IPS-18a (cell line): Measurements from ENCODE around the gene PDRG1.

Source experiments
- H3K27ac ChIP-seq: one replicate; pipeline ENCODE4 v1.5.1; 2013; ENCODE audit warnings: low read length
- H3K27me3 ChIP-seq: one replicate; pipeline ENCODE4 v1.6.1; 2013; ENCODE audit warnings: mild to moderate bottlenecking, low read length; ENCODE audit not compliant: control insufficient read depth, insufficient read depth
- H3K36me3 ChIP-seq: one replicate; pipeline ENCODE4 v1.6.1; 2013; ENCODE audit warnings: low read depth, low read length; ENCODE audit not compliant: control insufficient read depth
- H3K4me1 ChIP-seq: one replicate; pipeline ENCODE4 v1.6.1; 2013; ENCODE audit warnings: low read depth, low read length; ENCODE audit not compliant: control insufficient read depth
- H3K4me3 ChIP-seq: one replicate; pipeline ENCODE4 v1.5.1; 2013; ENCODE audit warnings: low read length
- H3K9ac ChIP-seq: one replicate; pipeline ENCODE4 v1.6.1; 2013; ENCODE audit warnings: mild to moderate bottlenecking, low read length, moderate library complexity
- H3K9me3 ChIP-seq: one replicate; pipeline ENCODE4 v1.6.1; 2013; ENCODE audit warnings: low read depth, low read length; ENCODE audit not compliant: control insufficient read depth

Gene PDRG1

GRCh38 chr20:31914170-31914569 is 37.7 kb downstream of the PDRG1 start:
- H3K4me3 ChIP-seq: no peak overlapping the region
- H3K27ac ChIP-seq: no peak overlapping the region
- H3K9me3 ChIP-seq: no peaks in the 10 kb centered on the region
- H3K9ac ChIP-seq: no peak overlapping the region
- H3K36me3 ChIP-seq: no peaks in the 10 kb centered on the region
- H3K4me1 ChIP-seq: peaks cover 42% of the 10 kb centered on the region
- no peaks in the 10 kb centered on the region for H3K27me3 ChIP-seq

DNA sequence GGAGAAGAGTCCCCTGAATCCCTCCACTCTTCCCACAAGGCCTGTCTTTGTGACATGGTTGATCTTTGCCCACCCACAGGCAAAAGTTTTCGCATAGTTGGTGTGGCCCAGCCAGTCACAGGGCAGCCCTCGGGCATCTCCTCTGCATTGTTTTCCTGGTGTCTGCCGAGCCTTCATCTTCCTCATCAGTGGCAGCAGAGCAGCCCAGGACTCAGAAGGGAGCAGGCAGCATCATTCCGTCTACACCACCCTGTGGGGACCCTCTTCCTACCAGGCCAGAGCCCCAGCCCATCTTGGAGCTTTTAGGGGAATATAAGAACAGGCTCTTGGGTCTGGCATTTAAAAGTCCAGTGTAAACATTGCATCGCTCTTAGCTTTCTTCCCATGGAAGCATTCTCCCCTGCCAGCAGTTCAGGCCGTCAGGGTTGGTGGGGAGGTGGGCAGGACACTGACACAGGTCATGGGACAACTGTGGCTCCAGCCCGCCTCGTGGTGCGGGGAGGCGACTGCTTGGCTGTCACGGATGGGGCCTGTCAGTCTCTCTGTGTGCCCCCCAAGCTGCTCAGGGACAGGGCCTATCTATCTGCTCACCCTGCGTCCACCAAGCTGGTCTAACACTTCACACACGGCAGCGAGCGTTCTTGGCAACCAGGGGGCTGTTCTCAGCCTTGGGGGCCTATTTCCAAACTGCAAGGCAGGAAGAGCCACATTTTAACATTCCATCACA is 38.3 kb downstream of the PDRG1 start:
- peaks cover 42% of the 10 kb centered on the region for H3K4me1 ChIP-seq
- H3K27ac ChIP-seq: no peak overlapping the region
- no peak overlapping the region for H3K9ac ChIP-seq
- no peaks in the 10 kb centered on the region for H3K27me3 ChIP-seq
- H3K4me3 ChIP-seq: no peak overlapping the region
- no peaks in the 10 kb centered on the region for H3K36me3 ChIP-seq
- no peaks in the 10 kb centered on the region for H3K9me3 ChIP-seq

- Histone ChIP-seq H3K9ac (no peak overlapping the region), H3K4me1 (peaks cover 50% of the 10 kb centered on the region), H3K9me3 (no peaks in the 10 kb centered on the region), H3K27me3 (no peaks in the 10 kb centered on the region), H3K4me3 (no peak overlapping the region), H3K27ac (no peak overlapping the region), H3K36me3 (no peaks in the 10 kb centered on the region)
These were observed 41.6 kb downstream of the PDRG1 start for GRCh38 chr20:31910071-31910803.

GRCh38 chr20:31909253-31910070 is 42.4 kb downstream of the PDRG1 start:
- no peak overlapping the region for H3K27ac ChIP-seq
- no peaks in the 10 kb centered on the region for H3K27me3 ChIP-seq
- H3K4me3 ChIP-seq: no peak overlapping the region
- H3K9me3 ChIP-seq: no peaks in the 10 kb centered on the region
- peaks cover 45% of the 10 kb centered on the region for H3K4me1 ChIP-seq
- no peak overlapping the region for H3K9ac ChIP-seq
- no peaks in the 10 kb centered on the region for H3K36me3 ChIP-seq

DNA sequence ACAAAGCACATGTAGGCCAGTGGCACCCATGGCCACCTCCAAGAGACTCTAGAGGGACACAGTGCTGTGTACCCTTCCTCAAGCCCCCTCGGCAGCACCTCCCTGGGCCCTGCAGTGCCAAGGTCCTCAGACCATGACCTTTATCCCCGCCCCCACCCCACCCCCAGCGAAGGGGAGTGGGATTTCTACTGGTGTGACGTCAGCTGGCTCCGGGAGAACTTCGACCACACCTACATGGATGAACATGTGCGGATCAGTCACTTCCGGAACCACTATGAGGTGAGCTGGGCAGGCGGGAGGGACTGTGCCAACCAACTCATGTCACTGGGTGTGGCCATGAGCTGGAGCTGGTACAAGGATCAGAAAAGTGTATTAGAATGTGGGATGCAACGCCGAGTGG is 43.4 kb downstream of the PDRG1 start:
- Histone ChIP-seq H3K9ac (no peak overlapping the region), H3K27me3 (no peaks in the 10 kb centered on the region), H3K9me3 (no peaks in the 10 kb centered on the region), H3K36me3 (no peaks in the 10 kb centered on the region), H3K4me3 (no peak overlapping the region), H3K27ac (no peak overlapping the region), H3K4me1 (peaks cover 35% of the 10 kb centered on the region)

DNA sequence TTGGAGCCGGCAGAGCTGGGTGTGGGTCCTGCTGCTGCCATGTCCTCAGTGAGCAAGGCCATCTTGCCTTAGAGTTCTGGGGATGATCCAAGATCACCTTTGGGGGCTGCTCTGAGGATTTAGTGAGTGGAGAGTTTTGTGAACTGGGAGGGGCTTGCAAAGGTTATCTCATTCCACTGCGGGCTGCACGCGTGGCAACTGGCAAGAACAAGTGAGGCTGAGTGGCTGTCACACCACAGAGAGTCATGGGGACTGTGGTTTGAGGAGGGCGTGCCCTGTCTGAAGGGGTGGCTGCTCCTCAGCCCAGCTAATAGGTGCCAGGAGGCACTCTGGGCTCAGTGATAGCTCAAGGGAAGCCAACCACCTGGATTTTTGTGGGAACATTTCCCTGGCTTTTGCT is 43.8 kb downstream of the PDRG1 start:
- Histone ChIP-seq H3K4me3 (no peak overlapping the region), H3K27me3 (no peaks in the 10 kb centered on the region), H3K9ac (no peak overlapping the region), H3K4me1 (peaks cover 31% of the 10 kb centered on the region), H3K36me3 (no peaks in the 10 kb centered on the region), H3K9me3 (no peaks in the 10 kb centered on the region), H3K27ac (no peak overlapping the region)

GRCh38 chr20:31907046-31907445 is 44.8 kb downstream of the PDRG1 start:
- Histone ChIP-seq H3K9me3 (no peaks in the 10 kb centered on the region), H3K4me3 (no peak overlapping the region), H3K27me3 (no peaks in the 10 kb centered on the region), H3K4me1 (peaks cover 24% of the 10 kb centered on the region), H3K27ac (no peak overlapping the region), H3K36me3 (no peaks in the 10 kb centered on the region), H3K9ac (no peak overlapping the region)

- Histone ChIP-seq H3K27me3 (no peaks in the 10 kb centered on the region), H3K4me3 (no peak overlapping the region), H3K9ac (no peak overlapping the region), H3K4me1 (peaks cover 15% of the 10 kb centered on the region), H3K36me3 (no peaks in the 10 kb centered on the region), H3K27ac (no peak overlapping the region), H3K9me3 (no peaks in the 10 kb centered on the region)
These were observed 45.8 kb downstream of the PDRG1 start for GRCh38 chr20:31906001-31906400.

- no peaks in the 10 kb centered on the region for H3K27me3 ChIP-seq
- no peak overlapping the region for H3K27ac ChIP-seq
- H3K9ac ChIP-seq: no peak overlapping the region
- peaks cover 8% of the 10 kb centered on the region for H3K4me1 ChIP-seq
- no peaks in the 10 kb centered on the region for H3K9me3 ChIP-seq
- H3K4me3 ChIP-seq: no peak overlapping the region
- H3K36me3 ChIP-seq: no peaks in the 10 kb centered on the region
These were observed 48.0 kb downstream of the PDRG1 start for GRCh38 chr20:31903627-31904386.

DNA sequence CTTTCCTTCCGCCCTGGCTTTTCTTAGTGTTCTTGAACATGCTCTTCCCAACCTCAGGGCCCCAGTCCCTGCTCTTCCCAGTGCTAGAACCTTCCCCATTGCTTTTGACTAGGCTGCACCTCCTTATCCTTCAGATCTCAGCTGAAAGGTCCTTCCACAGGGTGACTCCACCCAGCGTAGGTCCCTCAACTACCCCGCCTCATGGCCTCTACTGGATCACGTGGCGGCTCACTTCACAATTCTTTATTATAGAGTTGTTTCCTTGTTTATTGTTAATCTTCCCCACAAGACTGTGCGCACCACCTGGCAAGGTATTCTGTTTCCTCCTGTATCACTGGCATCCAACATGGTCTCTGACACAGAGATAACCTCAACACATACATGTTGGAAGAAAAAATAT is 50.2 kb downstream of the PDRG1 start:
- H3K4me1 ChIP-seq: peaks cover 8% of the 10 kb centered on the region
- H3K36me3 ChIP-seq: no peaks in the 10 kb centered on the region
- H3K27me3 ChIP-seq: no peaks in the 10 kb centered on the region
- no peak overlapping the region for H3K27ac ChIP-seq
- H3K9me3 ChIP-seq: no peaks in the 10 kb centered on the region
- no peak overlapping the region for H3K4me3 ChIP-seq
- no peak overlapping the region for H3K9ac ChIP-seq

DNA sequence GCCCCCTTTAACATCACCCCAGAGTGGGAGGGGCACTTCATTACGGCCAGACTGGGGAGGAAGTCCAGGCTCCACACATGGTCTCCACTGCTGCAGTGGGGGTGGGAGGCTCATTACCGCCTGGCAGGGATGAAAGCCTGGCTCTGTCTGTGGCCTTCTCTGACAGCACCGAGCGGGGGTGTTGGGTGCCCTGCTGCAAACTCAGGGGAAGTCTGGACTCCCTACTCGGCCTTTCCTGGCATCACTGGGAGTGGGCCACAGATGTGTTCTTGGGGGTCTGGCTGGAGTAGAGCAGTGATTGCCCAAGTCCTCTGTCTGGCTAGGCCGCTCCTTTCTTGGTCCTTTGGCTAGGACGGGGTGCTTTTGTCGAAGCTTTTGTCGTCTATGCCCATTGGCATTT is 54.3 kb downstream of the PDRG1 start:
- Histone ChIP-seq H3K27me3 (no peaks in the 10 kb centered on the region), H3K4me1 (no peaks in the 10 kb centered on the region), H3K27ac (no peak overlapping the region), H3K36me3 (no peaks in the 10 kb centered on the region), H3K4me3 (no peak overlapping the region), H3K9me3 (no peaks in the 10 kb centered on the region), H3K9ac (no peak overlapping the region)
